Measurements from ENCODE around the gene SHC1. TPM values are rescaled to one million over a fixed set of nuclear protein-coding genes. Genes with fewer than 3 reads are reported as not detected.
"Not testable (repeated sequence)": the region's sequence is repeated elsewhere in the genome, so short reads cannot be mapped to it uniquely, and the experiment has no call there.

The SHC1 gene
- total RNA-seq, 1 donor from 2014 or later = 251 TPM

GRCh38 chr1:154990276-154990675, 19.7 kb upstream of the SHC1 start:
- TF ChIP-seq CTCF (IDR thresholded peaks at IDR 0.05) = no peak
- H3K4me1 Mint-ChIP-seq (ENCODE audit: low read depth) = peaks cover 4% of the 10 kb centered on the region
- H3K36me3 Mint-ChIP-seq (ENCODE audit: low read depth) = peaks cover 7% of the 10 kb centered on the region
- no peaks in the 10 kb centered on the region for H3K9me3 Mint-ChIP-seq (ENCODE audit: low read depth)
- peak; percentile 92 for DNase-seq (ENCODE audit: low spot score)
- H3K27me3 Mint-ChIP-seq (ENCODE audit: low read depth) = no peaks in the 10 kb centered on the region
- H3K4me3 Mint-ChIP-seq (ENCODE audit: unreplicated experiment) = no peak overlapping the region
- H3K27ac Mint-ChIP-seq (ENCODE audit: unreplicated experiment) = no peak overlapping the region

GRCh38 chr1:154989195-154989860, 18.8 kb upstream of the SHC1 start:
- peaks cover 4% of the 10 kb centered on the region for H3K4me1 Mint-ChIP-seq (ENCODE audit: low read depth)
- DNase-seq (ENCODE audit: low spot score) = peak; percentile 51
- peaks cover 7% of the 10 kb centered on the region for H3K36me3 Mint-ChIP-seq (ENCODE audit: low read depth)
- no peaks in the 10 kb centered on the region for H3K9me3 Mint-ChIP-seq (ENCODE audit: low read depth)
- TF ChIP-seq CTCF (IDR thresholded peaks at IDR 0.05) = no peak
- no peaks in the 10 kb centered on the region for H3K27me3 Mint-ChIP-seq (ENCODE audit: low read depth)
- H3K27ac Mint-ChIP-seq (ENCODE audit: unreplicated experiment) = no peak overlapping the region
- no peak overlapping the region for H3K4me3 Mint-ChIP-seq (ENCODE audit: unreplicated experiment)

GRCh38 chr1:154988058-154988954, 17.8 kb upstream of the SHC1 start:
- H3K4me3 Mint-ChIP-seq (ENCODE audit: unreplicated experiment) = no peak overlapping the region
- H3K9me3 Mint-ChIP-seq (ENCODE audit: low read depth) = no peaks in the 10 kb centered on the region
- H3K27me3 Mint-ChIP-seq (ENCODE audit: low read depth) = no peaks in the 10 kb centered on the region
- no peak overlapping the region for H3K27ac Mint-ChIP-seq (ENCODE audit: unreplicated experiment)
- TF ChIP-seq CTCF (IDR thresholded peaks at IDR 0.05) = no peak
- H3K4me1 Mint-ChIP-seq (ENCODE audit: low read depth) = peaks cover 10% of the 10 kb centered on the region
- H3K36me3 Mint-ChIP-seq (ENCODE audit: low read depth) = peaks cover 7% of the 10 kb centered on the region
- DNase-seq (ENCODE audit: low spot score) = peak; percentile 51

- Mint-ChIP-seq H3K4me1 (ENCODE audit: low read depth) (peaks cover 6% of the 10 kb centered on the region), H3K27ac (ENCODE audit: unreplicated experiment) (no peak overlapping the region), H3K4me3 (ENCODE audit: unreplicated experiment) (no peak overlapping the region), H3K36me3 (ENCODE audit: low read depth) (peaks cover 7% of the 10 kb centered on the region), H3K27me3 (ENCODE audit: low read depth) (no peaks in the 10 kb centered on the region), H3K9me3 (ENCODE audit: low read depth) (no peaks in the 10 kb centered on the region)
- DNase-seq (ENCODE audit: low spot score) = no peak
- TF ChIP-seq CTCF (IDR thresholded peaks at IDR 0.05) = no peak
Measured at GRCh38 chr1:154987326-154987725, 16.8 kb upstream of the SHC1 start.

GRCh38 chr1:154986736-154987135, 16.2 kb upstream of the SHC1 start:
- H3K4me3 Mint-ChIP-seq (ENCODE audit: unreplicated experiment); H3K36me3 Mint-ChIP-seq (ENCODE audit: low read depth); H3K27me3 Mint-ChIP-seq (ENCODE audit: low read depth); DNase-seq (ENCODE audit: low spot score); H3K27ac Mint-ChIP-seq (ENCODE audit: unreplicated experiment); H3K4me1 Mint-ChIP-seq (ENCODE audit: low read depth); H3K9me3 Mint-ChIP-seq (ENCODE audit: low read depth): not testable (repeated sequence)

Data from chondrocyte (in vitro differentiated cells).